Left lung (tissue), 10 donors: ENCODE results near the gene XIRP1. TPM values are rescaled to one million over a fixed set of nuclear protein-coding genes. Genes with fewer than 3 reads are reported as not detected.

Experiments used
- ATAC-seq: fragments of 200-7000 bp; cut with Tn5 transposase; one replicate; pipeline ENCODE4 v1.9.1; 2020; ENCODE audit warnings: moderate library complexity
- DNase-seq, 4 donors: peaks; one replicate each; pipeline ENCODE4 v3.0.0-alpha.2; 2013 to 2020
- H3K27ac ChIP-seq, 2 donors: fragments of 200-600 bp; sonication (generic) in 1 of 2; one replicate each; pipeline versions ENCODE4 v1.5.0 to v1.8.0; 2020 to 2021
- H3K27me3 ChIP-seq, 2 donors: fragments of 200-600 bp; sonication (generic) in 1 of 2; one replicate each; pipeline versions ENCODE4 v1.5.0 to v1.8.0; 2020 to 2021
- H3K36me3 ChIP-seq, 2 donors: fragments of 200-600 bp; sonication (generic) in 1 of 2; one replicate each; pipeline versions ENCODE4 v1.5.0 to v1.8.0; 2020 to 2021
- H3K4me1 ChIP-seq, 2 donors: fragments of 200-600 bp; one replicate each; pipeline ENCODE4 v1.8.0; 2021
- H3K4me3 ChIP-seq, 2 donors: fragments of 200-600 bp; sonication (generic) in 1 of 2; one replicate each; pipeline versions ENCODE4 v1.5.0 to v1.8.0; 2020 to 2021; ENCODE audit warnings: mild to moderate bottlenecking in 1 of 2
- H3K9me3 ChIP-seq, 2 donors: fragments of 200-600 bp; sonication (generic) in 1 of 2; one replicate each; pipeline versions ENCODE4 v1.5.0 to v1.8.0; 2020 to 2021
- intact Hi-C, 2 donors: fragments of 100-400 bp; cut with DNase I; formaldehyde crosslinking; loops; one replicate each; pipeline versions ENCODE4 v1.11.2 to v1.14.2; 2022
- polyA plus RNA-seq, 6 donors: library from polyadenylated mRNA; unstranded; fragments of 120-200 nt; gene quantifications; one replicate each; pipeline ENCODE4 v1.2.1, GENCODE V29; 2013; ENCODE audit not compliant: insufficient read length in 6 of 6
- total RNA-seq, 2 donors: library from RNA; stranded (reverse); fragmentation: NEBNext Ultra II Directional; extraction: Animal tissue kit (Norgen Biotek cat#: 25700); gene quantifications; one replicate each; pipeline ENCODE4 v1.2.1, GENCODE V29; 2021
- TF ChIP-seq, protein P1 (sequence below), 2 donors: fragments of 200-600 bp; sonication (generic) in 1 of 2; IDR thresholded peaks; one replicate each; pipeline versions ENCODE4 v1.5.0 to v1.8.0; 2021; ENCODE audit warnings: antibody characterized with exemption in 2 of 2
- donor health status: DM: no; HTN: yes; CAD: no.
- donor health status: DM: no; HTN: no; CAD: no.

The XIRP1 gene
- total and polyA plus RNA-seq, 8 donors, result 0.03 to 0.18 (median 0.07) TPM

DNA sequence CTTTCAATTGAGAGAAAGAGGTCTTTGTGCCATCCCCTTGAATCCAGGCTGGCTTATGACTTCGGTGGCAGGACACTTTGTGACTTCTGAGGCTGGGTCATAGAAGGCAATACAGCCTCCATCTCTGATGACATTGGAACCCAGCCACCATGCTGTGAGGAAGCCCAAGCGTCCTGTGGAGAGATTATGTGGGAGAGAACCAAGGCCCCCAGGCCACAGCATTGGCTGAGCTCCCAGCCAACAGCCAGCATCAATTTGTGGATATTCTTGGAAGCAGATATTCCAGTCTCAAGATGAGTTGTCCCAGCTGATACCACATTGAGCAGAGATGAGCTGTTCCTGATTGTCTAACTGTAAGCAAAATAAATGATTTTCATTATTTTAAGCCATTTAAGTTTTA is 12.7 kb upstream of the XIRP1 start:
- TF ChIP-seq, protein P1, sequence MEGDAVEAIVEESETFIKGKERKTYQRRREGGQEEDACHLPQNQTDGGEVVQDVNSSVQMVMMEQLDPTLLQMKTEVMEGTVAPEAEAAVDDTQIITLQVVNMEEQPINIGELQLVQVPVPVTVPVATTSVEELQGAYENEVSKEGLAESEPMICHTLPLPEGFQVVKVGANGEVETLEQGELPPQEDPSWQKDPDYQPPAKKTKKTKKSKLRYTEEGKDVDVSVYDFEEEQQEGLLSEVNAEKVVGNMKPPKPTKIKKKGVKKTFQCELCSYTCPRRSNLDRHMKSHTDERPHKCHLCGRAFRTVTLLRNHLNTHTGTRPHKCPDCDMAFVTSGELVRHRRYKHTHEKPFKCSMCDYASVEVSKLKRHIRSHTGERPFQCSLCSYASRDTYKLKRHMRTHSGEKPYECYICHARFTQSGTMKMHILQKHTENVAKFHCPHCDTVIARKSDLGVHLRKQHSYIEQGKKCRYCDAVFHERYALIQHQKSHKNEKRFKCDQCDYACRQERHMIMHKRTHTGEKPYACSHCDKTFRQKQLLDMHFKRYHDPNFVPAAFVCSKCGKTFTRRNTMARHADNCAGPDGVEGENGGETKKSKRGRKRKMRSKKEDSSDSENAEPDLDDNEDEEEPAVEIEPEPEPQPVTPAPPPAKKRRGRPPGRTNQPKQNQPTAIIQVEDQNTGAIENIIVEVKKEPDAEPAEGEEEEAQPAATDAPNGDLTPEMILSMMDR (IDR thresholded peaks at IDR 0.05), result no peak
- Histone ChIP-seq H3K27me3 (peaks cover 0 to 4% of the 10 kb centered on the region in 2 donors), H3K27ac (no peak overlapping the region), H3K36me3 (no peaks in the 10 kb centered on the region), H3K4me1 (peaks cover 0 to 15% of the 10 kb centered on the region in 2 donors), H3K4me3 (no peak overlapping the region), H3K9me3 (peaks cover 0 to 3% of the 10 kb centered on the region in 2 donors)
- DNase-seq (no peak), ATAC-seq (no peak)
- intact Hi-C loops, result loop anchor here in 1 of 2 donors (5.0 kb wide), 1 partner anchor 77 kb away; the partner anchor contains the start of gene CX3CR1

DNA sequence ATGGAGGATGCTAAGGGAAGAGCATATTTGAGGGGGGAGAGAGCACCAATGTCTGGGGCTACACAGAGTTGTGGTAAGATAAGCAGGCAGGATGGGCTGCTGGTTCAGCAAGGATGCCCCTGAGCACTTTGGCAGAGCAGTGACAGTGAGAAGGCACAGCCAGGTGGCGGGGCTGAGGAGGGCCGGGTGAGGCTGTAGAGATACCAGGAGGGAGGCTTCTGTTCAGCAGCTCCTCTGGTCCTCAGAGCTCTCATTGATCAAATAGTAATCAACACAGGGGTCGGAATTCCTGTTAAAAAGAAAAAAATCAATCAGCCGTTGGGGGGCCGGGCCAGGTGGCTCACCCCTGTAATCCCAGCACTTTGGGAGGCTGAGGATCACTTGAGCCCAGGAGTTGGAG is 11.5 kb upstream of the XIRP1 start:
- no peak for DNase-seq
- H3K4me3 ChIP-seq, result no peak overlapping the region
- H3K4me1 ChIP-seq, result peaks cover 0 to 9% of the 10 kb centered on the region in 2 donors
- TF ChIP-seq, protein P1 (IDR thresholded peaks at IDR 0.05), result no peak
- H3K36me3 ChIP-seq, result no peaks in the 10 kb centered on the region
- H3K27ac ChIP-seq, result no peak overlapping the region
- H3K27me3 ChIP-seq, result peaks cover 0 to 4% of the 10 kb centered on the region in 2 donors
- intact Hi-C loops, result no loop called here
- peaks cover 0 to 3% of the 10 kb centered on the region in 2 donors for H3K9me3 ChIP-seq
- no peak for ATAC-seq

DNA sequence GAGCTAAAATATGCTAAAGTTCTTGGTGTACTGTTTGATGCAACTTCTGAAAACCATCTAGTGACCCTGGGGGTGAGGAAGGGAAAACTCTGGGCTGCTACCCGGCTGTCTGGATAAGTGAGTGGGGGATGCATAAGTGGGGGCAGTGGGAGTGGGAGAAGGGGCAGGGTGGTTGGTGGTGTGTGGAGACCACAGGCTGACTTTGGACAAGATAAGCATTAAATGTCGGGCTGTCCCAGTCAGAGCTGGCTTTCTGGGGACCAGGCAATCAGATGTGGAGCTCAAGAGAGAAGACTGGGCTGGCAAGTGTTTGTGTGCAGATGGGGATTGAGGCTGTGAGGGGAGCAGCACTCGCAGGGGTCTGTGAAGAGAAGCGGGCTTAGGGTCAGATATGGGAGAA is 11.0 kb upstream of the XIRP1 start:
- Histone ChIP-seq H3K27ac (no peak overlapping the region), H3K9me3 (peaks cover 0 to 3% of the 10 kb centered on the region in 2 donors), H3K4me1 (peaks cover 0 to 4% of the 10 kb centered on the region in 2 donors), H3K36me3 (no peaks in the 10 kb centered on the region), H3K4me3 (no peak overlapping the region), H3K27me3 (peaks cover 0 to 4% of the 10 kb centered on the region in 2 donors)
- intact Hi-C loops, result no loop called here
- no peak for DNase-seq
- no peak for ATAC-seq
- TF ChIP-seq, protein P1 (IDR thresholded peaks at IDR 0.05), result no peak

GRCh38 chr3:39202094-39202493 is 9.7 kb upstream of the XIRP1 start:
- intact Hi-C loops, result no loop called here
- DNase-seq, result no peak
- Histone ChIP-seq H3K27ac (no peak overlapping the region), H3K27me3 (peaks cover 0 to 4% of the 10 kb centered on the region in 2 donors), H3K4me1 (no peaks in the 10 kb centered on the region), H3K36me3 (no peaks in the 10 kb centered on the region), H3K4me3 (no peak overlapping the region), H3K9me3 (peaks cover 0 to 3% of the 10 kb centered on the region in 2 donors)
- TF ChIP-seq, protein P1 (IDR thresholded peaks at IDR 0.05), result no peak
- no peak for ATAC-seq

DNA sequence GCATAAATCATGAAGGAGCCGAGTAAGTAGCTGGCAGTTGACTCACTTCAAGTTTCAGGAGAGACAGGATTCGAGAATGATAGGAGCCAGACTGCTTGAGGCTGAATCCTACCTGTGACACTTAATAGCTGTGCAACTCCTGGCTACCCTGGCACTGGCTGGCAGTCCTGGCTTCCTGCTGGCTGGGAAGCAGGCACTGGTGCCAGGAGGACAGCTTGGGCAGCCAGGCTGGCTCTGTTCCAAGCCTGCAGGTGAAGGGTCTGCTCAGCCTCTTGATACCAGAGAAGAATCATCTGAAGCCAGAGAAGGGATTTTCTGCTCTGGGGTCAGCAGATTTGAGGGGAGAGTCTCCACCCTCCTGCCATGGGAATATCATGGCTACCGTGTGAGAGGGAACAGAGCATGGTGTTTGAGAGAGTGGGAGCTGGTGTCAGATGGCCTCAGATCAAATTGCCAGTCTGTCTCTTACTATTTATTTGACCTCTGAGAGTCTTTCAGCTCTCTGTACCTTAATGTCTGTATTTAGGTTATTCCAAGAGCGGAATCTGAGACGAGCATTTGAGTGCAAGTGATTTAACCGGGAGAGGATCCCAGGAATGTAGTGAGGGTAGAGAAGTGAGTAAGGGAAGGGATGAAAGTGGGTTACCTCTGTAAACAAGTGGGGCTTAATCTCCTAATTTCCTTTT is 4.4 kb upstream of the XIRP1 start:
- Histone ChIP-seq H3K9me3 (no peaks in the 10 kb centered on the region), H3K4me1 (peaks cover 0 to 3% of the 10 kb centered on the region in 2 donors), H3K27ac (no peak overlapping the region), H3K36me3 (no peaks in the 10 kb centered on the region), H3K4me3 (no peak overlapping the region), H3K27me3 (peaks cover 0 to 8% of the 10 kb centered on the region in 2 donors)
- TF ChIP-seq, protein P1 (IDR thresholded peaks at IDR 0.05), result no peak
- intact Hi-C loops, result no loop called here
- DNase-seq, result no peak
- no peak for ATAC-seq
